ENCODE results near the gene LCOR.

DNA sequence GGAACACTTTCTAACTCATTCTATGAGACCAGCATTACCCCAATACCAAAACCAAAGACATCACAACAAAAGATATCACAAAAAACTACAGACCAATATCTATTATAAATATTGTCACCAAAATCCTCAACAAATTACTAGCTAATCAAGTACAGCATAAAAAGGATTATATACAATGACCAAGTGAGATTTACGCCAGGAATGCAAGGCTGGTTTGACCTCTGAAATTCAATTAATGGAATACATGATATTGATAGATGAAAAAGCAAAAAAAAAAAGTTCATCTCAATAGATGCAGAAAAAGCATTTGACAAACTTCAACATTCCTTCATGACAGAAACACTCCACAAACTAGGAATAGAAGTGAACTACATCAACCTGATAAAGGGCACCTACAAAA lies 175.3 kb downstream of the LCOR start:
- TF ChIP-seq, protein P1, sequence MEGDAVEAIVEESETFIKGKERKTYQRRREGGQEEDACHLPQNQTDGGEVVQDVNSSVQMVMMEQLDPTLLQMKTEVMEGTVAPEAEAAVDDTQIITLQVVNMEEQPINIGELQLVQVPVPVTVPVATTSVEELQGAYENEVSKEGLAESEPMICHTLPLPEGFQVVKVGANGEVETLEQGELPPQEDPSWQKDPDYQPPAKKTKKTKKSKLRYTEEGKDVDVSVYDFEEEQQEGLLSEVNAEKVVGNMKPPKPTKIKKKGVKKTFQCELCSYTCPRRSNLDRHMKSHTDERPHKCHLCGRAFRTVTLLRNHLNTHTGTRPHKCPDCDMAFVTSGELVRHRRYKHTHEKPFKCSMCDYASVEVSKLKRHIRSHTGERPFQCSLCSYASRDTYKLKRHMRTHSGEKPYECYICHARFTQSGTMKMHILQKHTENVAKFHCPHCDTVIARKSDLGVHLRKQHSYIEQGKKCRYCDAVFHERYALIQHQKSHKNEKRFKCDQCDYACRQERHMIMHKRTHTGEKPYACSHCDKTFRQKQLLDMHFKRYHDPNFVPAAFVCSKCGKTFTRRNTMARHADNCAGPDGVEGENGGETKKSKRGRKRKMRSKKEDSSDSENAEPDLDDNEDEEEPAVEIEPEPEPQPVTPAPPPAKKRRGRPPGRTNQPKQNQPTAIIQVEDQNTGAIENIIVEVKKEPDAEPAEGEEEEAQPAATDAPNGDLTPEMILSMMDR (IDR thresholded peaks at IDR 0.05): no peak
- TF ChIP-seq EP300 (IDR thresholded peaks at IDR 0.05) (no peak), POLR2A (IDR thresholded peaks at IDR 0.05) (no peak)
